K562 (cell line): ENCODE measurements around the gene STEAP1B. TPM values are rescaled to one million over a fixed set of nuclear protein-coding genes. Genes with fewer than 3 reads are reported as not detected.

Source experiments
- ATAC-seq: fragments of 200-7000 bp; cut with Tn5 transposase; 3 replicates; pipeline ENCODE4 v1.9.1; 2020; ENCODE audit warnings: moderate library complexity
- BruUV-seq: library from RNA; stranded (reverse); fragments of 400-500 nt; replicated peaks from 2 replicates; lab custom pipeline; 2021; lab: Mats Ljungman, UMichigan
- CTCF ChIA-PET: fragments of 300-600 bp; formaldehyde crosslinking; extraction: SDS; loops from one replicate; lab custom pipeline; 2021; ENCODE audit warnings: low intra/inter-chr PET ratio; lab: Yijun Ruan, JAX
- POLR2A ChIA-PET: fragments of 300-600, 350-650 bp; sonication (Branson Sonifier 250); formaldehyde crosslinking; extraction: SDS; loops from one replicate; lab custom pipeline; 2021; ENCODE audit warnings: antibody characterized with exemption, inconsistent platforms; lab: Yijun Ruan, JAX
- DNase-seq, 4 experiments: peaks; one replicate each; pipeline versions ENCODE4 v3.0.0 to v3.0.0-alpha.2; 2011 to 2018; ENCODE audit warnings: low spot score in 3 of 4, mixed read lengths in 3 of 4; ENCODE audit errors: extremely low read depth in 1 of 4
- FAIRE-seq: peaks from 2 replicates; lab custom pipeline; 2011; peaks lifted over from hg19 to GRCh38; lab: Jason Lieb, UNC
- H2AFZ ChIP-seq: 2 replicates; pipeline ENCODE4 v1.6.0; 2011; ENCODE audit warnings: low read depth, low read length, control low read depth, inconsistent platforms
- H3K27ac ChIP-seq: fragments of 200-600 bp; 3 replicates; pipeline ENCODE4 v1.8.0; 2011; ENCODE audit warnings: low read depth, mild to moderate bottlenecking, control low read depth, inconsistent platforms, low read length, moderate library complexity, mixed read lengths; ENCODE audit errors: extremely low read depth
- H3K27me3 ChIP-seq, 2 experiments: fragments of 300-600 bp in 1 of 2; 2 replicates in 1 of 2; 3 replicates in 1 of 2; pipeline versions ENCODE4 v1.6.0 to v1.8.0; 2011; ENCODE audit warnings: inconsistent platforms in 2 of 2, low read length in 2 of 2, mild to moderate bottlenecking in 1 of 2, mixed read lengths in 1 of 2, moderate library complexity in 1 of 2; ENCODE audit not compliant: control insufficient read depth in 2 of 2, insufficient read depth in 2 of 2
- H3K36me3 ChIP-seq: fragments of 300-600 bp; 3 replicates; pipeline ENCODE4 v1.8.0; 2011; ENCODE audit warnings: mild to moderate bottlenecking, low read length, inconsistent platforms; ENCODE audit not compliant: control insufficient read depth, insufficient read depth
- H3K4me1 ChIP-seq, 2 experiments: fragments of 200-600 bp in 1 of 2; replicated peaks in 1 of 2; 2 replicates in 1 of 2; 3 replicates in 1 of 2; pipeline versions ENCODE4 v1.5.1 to v1.8.0; 2011; ENCODE audit warnings: inconsistent platforms in 2 of 2, low read length in 2 of 2, mild to moderate bottlenecking in 1 of 2, mixed read lengths in 1 of 2, moderate library complexity in 1 of 2; ENCODE audit not compliant: control insufficient read depth in 2 of 2, insufficient read depth in 2 of 2
- H3K4me2 ChIP-seq: 2 replicates; pipeline ENCODE4 v1.6.1; 2011; ENCODE audit warnings: low read length, control low read depth, inconsistent platforms, mixed read lengths; ENCODE audit not compliant: insufficient read depth
- H3K4me3 ChIP-seq: fragments of 200-600 bp; sonication (generic), shearing (Covaris generic); 2 replicates; pipeline ENCODE4 v1.5.1; 2016; ENCODE audit warnings: control low read depth, inconsistent platforms
- H3K79me2 ChIP-seq: fragments of 200-600 bp; 3 replicates; pipeline ENCODE4 v1.8.0; 2011; ENCODE audit warnings: low read length, inconsistent platforms; ENCODE audit not compliant: control insufficient read depth, insufficient read depth
- H3K9ac ChIP-seq, 2 experiments: 2 replicates each; pipeline versions ENCODE4 v1.6.0 to v1.6.1; 2011; ENCODE audit warnings: low read depth in 2 of 2, low read length in 2 of 2, control low read depth in 1 of 2, inconsistent platforms in 1 of 2, mild to moderate bottlenecking in 1 of 2, mixed read lengths in 1 of 2; ENCODE audit not compliant: insufficient read depth in 1 of 2
- H3K9me1 ChIP-seq: one replicate; pipeline ENCODE4 v1.6.0; 2011; ENCODE audit warnings: inconsistent platforms, mild to moderate bottlenecking, low read length, moderate library complexity; ENCODE audit not compliant: control insufficient read depth, insufficient read depth
- H3K9me3 ChIP-seq: replicated peaks from 2 replicates; pipeline ENCODE4 v1.5.1; 2011; ENCODE audit warnings: low read depth, low read length, inconsistent platforms; ENCODE audit not compliant: control insufficient read depth, insufficient read depth
- H4K20me1 ChIP-seq: replicated peaks from 2 replicates; pipeline ENCODE4 v1.6.1; 2011; ENCODE audit warnings: low read length, inconsistent platforms, mixed read lengths; ENCODE audit not compliant: control insufficient read depth, insufficient read depth
- CHD4 ChIP-seq: fragments of 200-600 bp; sonication (generic); IDR thresholded peaks from 3 replicates; pipeline ENCODE4 v1.6.1; 2012; ENCODE audit warnings: low read depth, mild to moderate bottlenecking, mixed read lengths, low read length, inconsistent platforms; ENCODE audit not compliant: insufficient read depth, insufficient replicate concordance, poor library complexity, severe bottlenecking
- GATA2 ChIP-seq: sonication (generic); formaldehyde crosslinking; IDR thresholded peaks from 2 replicates; pipeline ENCODE4 v1.4.0; 2020; ENCODE audit warnings: mild to moderate bottlenecking, missing genetic modification reagents
- JUN ChIP-seq, 2 experiments: sonication (generic) in 1 of 2; formaldehyde crosslinking in 1 of 2; IDR thresholded peaks; 2 replicates each; pipeline versions ENCODE4 v1.6.1 to v1.8.0; 2012 to 2022; ENCODE audit warnings: borderline replicate concordance in 2 of 2, mild to moderate bottlenecking in 2 of 2, improper control_type of control experiment in 1 of 2, low read depth in 1 of 2, low read length in 1 of 2, missing genetic modification reagents in 1 of 2
- MAFF ChIP-seq: IDR thresholded peaks from 2 replicates; pipeline ENCODE4 v1.6.1; 2012; ENCODE audit warnings: low read length, improper control_type of control experiment
- NFE2 ChIP-seq: IDR thresholded peaks from 2 replicates; pipeline ENCODE4 v1.6.1; 2014; ENCODE audit warnings: antibody characterized with exemption, low read depth
- SRSF1 ChIP-seq: fragments of 200-400 bp; formaldehyde crosslinking; IDR thresholded peaks from 2 replicates; pipeline ENCODE4 v1.6.1; 2017; ENCODE audit warnings: mild to moderate bottlenecking, low read depth, low read length, moderate library complexity
- SUPT5H ChIP-seq: fragments of 450-650 bp; IDR thresholded peaks from 2 replicates; pipeline ENCODE4 v1.6.1; 2016
- TEAD2 ChIP-seq: fragments of 450-650 bp; IDR thresholded peaks from 2 replicates; pipeline ENCODE4 v1.6.1; 2016; ENCODE audit warnings: missing genetic modification characterization, control low read depth, missing compliant biosample characterization
- ZFP91 ChIP-seq: sonication (generic); formaldehyde crosslinking; IDR thresholded peaks from 2 replicates; pipeline ENCODE4 v1.8.0; 2022; ENCODE audit warnings: mild to moderate bottlenecking, missing genetic modification reagents
- ZNF57 ChIP-seq: fragments of 450-650 bp; formaldehyde crosslinking; IDR thresholded peaks from 2 replicates; pipeline ENCODE4 v1.4.0; 2020; ENCODE audit warnings: mild to moderate bottlenecking, moderate library complexity
- WGBS: fragments of 100-300 bp; shearing (Covaris generic); methylation state at CpG from one replicate; pipeline ENCODE4 v1.1.6; 2016; ENCODE audit warnings: low coverage, mixed read lengths; ENCODE audit not compliant: insufficient coverage; ENCODE audit errors: missing lambda C conversion rate; 5-methylcytosine and 5-hydroxymethylcytosine counted together
- in situ Hi-C: fragments of 300-500 bp; cut with MboI; formaldehyde crosslinking; loops from 4 replicates; pipeline ENCODE4 v1.15.0; 2018; ENCODE audit warnings: inconsistent platforms, mixed read lengths
- intact Hi-C: fragments of 100-400 bp; cut with micrococcal nuclease; formaldehyde crosslinking; loops from 2 replicates; pipeline ENCODE4 v1.14.2; 2022
- polyA plus RNA-seq, 8 experiments: library from polyadenylated mRNA; depleted of rRNA in 4 of 8; stranded (reverse) in 5 of 8; unstranded in 3 of 8; fragments of >200 nt; fragmentation: Nextera tagmentation in 2 of 8; fragmentation: Illumina TruSeq in 1 of 8; extraction: Ambion mirVana in 2 of 8; extraction: Trizol in 1 of 8; gene quantifications; 2 replicates each; pipeline versions ENCODE4 v1.2.1 to v1.2.3, GENCODE V29; 2011 to 2014; ENCODE audit warnings: inconsistent platforms in 1 of 8, missing spikeins in 1 of 8
- total RNA-seq, 7 experiments: library from RNA; depleted of rRNA in 6 of 7; stranded (reverse); fragments of >200 nt in 6 of 7; fragmentation: Illumina TruSeq in 2 of 7; extraction: Trizol in 2 of 7; gene quantifications; 2 replicates each; pipeline versions ENCODE4 v1.2.1 to v1.2.3, GENCODE V29; 2011 to 2021; ENCODE audit warnings: low replicate concordance in 1 of 7
- TF ChIP-seq, protein P1 (sequence below): sonication (generic); formaldehyde crosslinking; IDR thresholded peaks from 2 replicates; pipeline ENCODE4 v1.8.0; 2022; ENCODE audit warnings: missing genetic modification reagents, mild to moderate bottlenecking, moderate library complexity, borderline replicate concordance
- TF ChIP-seq, protein P2 (sequence below): fragments of 150-350 bp; IDR thresholded peaks from 2 replicates; pipeline ENCODE4 v1.6.1; 2014; ENCODE audit warnings: low read depth, mild to moderate bottlenecking, low read length, borderline replicate concordance
- TF ChIP-seq, protein P3 (sequence below), 2 experiments: fragments of 450-650 bp; conservative IDR thresholded peaks; 2 replicates each; pipeline ENCODE4 v1.6.1; 2017; ENCODE audit warnings: mild to moderate bottlenecking in 2 of 2, moderate library complexity in 2 of 2

STEAP1B gene
- total and polyA plus RNA-seq, 9 of the 15 experiments (the other 6 are each of a cell fraction or from before 2014, with no cell fraction given) = 20.0 to 38.5 (median 30.6) TPM

DNA sequence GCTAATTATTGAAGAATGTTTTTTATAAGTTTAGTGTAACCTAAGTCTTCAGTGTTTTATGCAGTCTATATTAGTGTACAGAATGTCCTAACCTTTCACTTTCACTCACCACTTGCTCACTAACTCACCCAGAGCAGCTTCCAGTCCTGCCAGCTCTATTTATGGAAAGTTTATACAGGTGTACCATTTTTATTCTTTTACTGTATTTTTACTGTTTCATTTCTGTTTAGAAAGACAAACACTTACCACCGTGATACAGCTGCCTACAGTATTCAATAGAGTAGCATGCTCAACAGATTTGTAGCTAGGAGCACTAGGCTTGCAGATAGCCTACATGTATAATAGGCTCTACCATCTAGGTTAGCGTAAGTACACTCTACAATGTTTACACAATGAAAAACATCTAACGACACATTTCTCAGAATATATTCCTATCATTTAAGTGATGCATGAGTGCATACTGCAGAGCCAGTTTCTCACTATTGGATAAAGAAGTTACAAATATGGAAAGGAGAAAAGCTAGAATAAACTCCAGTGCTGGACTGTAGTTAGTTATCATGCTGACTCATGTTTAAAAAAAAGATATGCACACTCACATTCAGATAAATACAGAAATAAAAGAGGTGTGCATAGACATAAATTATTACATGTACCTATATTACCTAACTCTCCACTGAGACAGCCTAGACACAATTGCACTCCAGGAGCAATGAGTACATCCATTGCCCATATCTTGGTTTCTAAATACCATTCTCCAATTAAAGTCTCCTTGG, 30.4 kb downstream of the STEAP1B start:
- intact Hi-C loops (no loop called here), in situ Hi-C loops (no loop called here)
- Histone ChIP-seq H3K9ac (no peak overlapping the region), H3K4me3 (no peak overlapping the region), H3K4me2 (no peak overlapping the region), H3K4me1 (no peaks in the 10 kb centered on the region), H3K9me1 (no peaks in the 10 kb centered on the region), H3K27ac (no peak overlapping the region), H3K9me3 (no peaks in the 10 kb centered on the region), H3K79me2 (no peaks in the 10 kb centered on the region), H4K20me1 (no peaks in the 10 kb centered on the region), H2AFZ (no peak overlapping the region), H3K27me3 (no peaks in the 10 kb centered on the region), H3K36me3 (peaks cover 15% of the 10 kb centered on the region; the same call in 2 of the 3 replicates)
- CTCF ChIA-PET = no interaction called here
- no TSS peak for BruUV-seq
- POLR2A ChIA-PET = no interaction called here
- no peak for ATAC-seq
- no peak for FAIRE-seq
- no peak for DNase-seq
- 77% methylated on average over 3 of the region's 3 CpGs for WGBS
- TF ChIP-seq, protein P1, sequence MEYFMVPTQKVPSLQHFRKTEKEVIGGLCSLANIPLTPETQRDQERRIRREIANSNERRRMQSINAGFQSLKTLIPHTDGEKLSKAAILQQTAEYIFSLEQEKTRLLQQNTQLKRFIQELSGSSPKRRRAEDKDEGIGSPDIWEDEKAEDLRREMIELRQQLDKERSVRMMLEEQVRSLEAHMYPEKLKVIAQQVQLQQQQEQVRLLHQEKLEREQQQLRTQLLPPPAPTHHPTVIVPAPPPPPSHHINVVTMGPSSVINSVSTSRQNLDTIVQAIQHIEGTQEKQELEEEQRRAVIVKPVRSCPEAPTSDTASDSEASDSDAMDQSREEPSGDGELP (CRISPR knock-in tag) = no peak
- TF ChIP-seq, protein P2, sequence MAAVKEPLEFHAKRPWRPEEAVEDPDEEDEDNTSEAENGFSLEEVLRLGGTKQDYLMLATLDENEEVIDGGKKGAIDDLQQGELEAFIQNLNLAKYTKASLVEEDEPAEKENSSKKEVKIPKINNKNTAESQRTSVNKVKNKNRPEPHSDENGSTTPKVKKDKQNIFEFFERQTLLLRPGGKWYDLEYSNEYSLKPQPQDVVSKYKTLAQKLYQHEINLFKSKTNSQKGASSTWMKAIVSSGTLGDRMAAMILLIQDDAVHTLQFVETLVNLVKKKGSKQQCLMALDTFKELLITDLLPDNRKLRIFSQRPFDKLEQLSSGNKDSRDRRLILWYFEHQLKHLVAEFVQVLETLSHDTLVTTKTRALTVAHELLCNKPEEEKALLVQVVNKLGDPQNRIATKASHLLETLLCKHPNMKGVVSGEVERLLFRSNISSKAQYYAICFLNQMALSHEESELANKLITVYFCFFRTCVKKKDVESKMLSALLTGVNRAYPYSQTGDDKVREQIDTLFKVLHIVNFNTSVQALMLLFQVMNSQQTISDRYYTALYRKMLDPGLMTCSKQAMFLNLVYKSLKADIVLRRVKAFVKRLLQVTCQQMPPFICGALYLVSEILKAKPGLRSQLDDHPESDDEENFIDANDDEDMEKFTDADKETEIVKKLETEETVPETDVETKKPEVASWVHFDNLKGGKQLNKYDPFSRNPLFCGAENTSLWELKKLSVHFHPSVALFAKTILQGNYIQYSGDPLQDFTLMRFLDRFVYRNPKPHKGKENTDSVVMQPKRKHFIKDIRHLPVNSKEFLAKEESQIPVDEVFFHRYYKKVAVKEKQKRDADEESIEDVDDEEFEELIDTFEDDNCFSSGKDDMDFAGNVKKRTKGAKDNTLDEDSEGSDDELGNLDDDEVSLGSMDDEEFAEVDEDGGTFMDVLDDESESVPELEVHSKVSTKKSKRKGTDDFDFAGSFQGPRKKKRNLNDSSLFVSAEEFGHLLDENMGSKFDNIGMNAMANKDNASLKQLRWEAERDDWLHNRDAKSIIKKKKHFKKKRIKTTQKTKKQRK = no peak
- TF ChIP-seq MAFF (peak; percentile 49; the same call in 1 of the 2 replicates), SRSF1 (no peak), ZFP91 (CRISPR knock-in tag) (no peak), TEAD2 (tag) (no peak), SUPT5H (no peak), GATA2 (no peak), NFE2 (0 out of 2 replicates have a peak, but pooled peaks have one; percentile 38), JUN (IDR thresholded peaks at IDR 0.05; ENCODE audit: borderline replicate concordance, low read depth, low read length) (no peak), JUN (CRISPR knock-in tag; IDR thresholded peaks at IDR 0.05; ENCODE audit: borderline replicate concordance) (no peak), CHD4 (no peak), ZNF57 (CRISPR knock-in tag) (no peak)
- TF ChIP-seq, protein P3, sequence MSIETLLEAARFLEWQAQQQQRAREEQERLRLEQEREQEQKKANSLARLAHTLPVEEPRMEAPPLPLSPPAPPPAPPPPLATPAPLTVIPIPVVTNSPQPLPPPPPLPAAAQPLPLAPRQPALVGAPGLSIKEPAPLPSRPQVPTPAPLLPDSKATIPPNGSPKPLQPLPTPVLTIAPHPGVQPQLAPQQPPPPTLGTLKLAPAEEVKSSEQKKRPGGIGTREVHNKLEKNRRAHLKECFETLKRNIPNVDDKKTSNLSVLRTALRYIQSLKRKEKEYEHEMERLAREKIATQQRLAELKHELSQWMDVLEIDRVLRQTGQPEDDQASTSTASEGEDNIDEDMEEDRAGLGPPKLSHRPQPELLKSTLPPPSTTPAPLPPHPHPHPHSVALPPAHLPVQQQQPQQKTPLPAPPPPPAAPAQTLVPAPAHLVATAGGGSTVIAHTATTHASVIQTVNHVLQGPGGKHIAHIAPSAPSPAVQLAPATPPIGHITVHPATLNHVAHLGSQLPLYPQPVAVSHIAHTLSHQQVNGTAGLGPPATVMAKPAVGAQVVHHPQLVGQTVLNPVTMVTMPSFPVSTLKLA (conservative IDR thresholded peaks at IDR 0.05) = no peak
